HEK293 (cell line): ENCODE results near the gene HERC5.

Source experiments
- CTCF ChIP-seq: fragments of 450-650 bp; formaldehyde crosslinking; IDR thresholded peaks from 2 replicates; pipeline ENCODE4 v1.5.1; 2016; ENCODE audit warnings: missing biosample characterization, missing genetic modification characterization
- FEZF1 ChIP-seq: fragments of 450-650 bp; formaldehyde crosslinking; IDR thresholded peaks from 2 replicates; pipeline ENCODE4 v1.5.1; 2016; ENCODE audit warnings: missing biosample characterization, missing genetic modification characterization
- KLF16 ChIP-seq: fragments of 450-650 bp; formaldehyde crosslinking; IDR thresholded peaks from 2 replicates; pipeline ENCODE4 v1.5.1; 2017; ENCODE audit warnings: missing biosample characterization, missing genetic modification characterization
- MZF1 ChIP-seq: fragments of 450-650 bp; formaldehyde crosslinking; IDR thresholded peaks from 2 replicates; pipeline ENCODE4 v1.5.1; 2017; ENCODE audit warnings: missing biosample characterization, missing genetic modification characterization, borderline replicate concordance
- PBX3 ChIP-seq: sonication (generic); formaldehyde crosslinking; IDR thresholded peaks from 2 replicates; pipeline ENCODE4 v1.8.1; 2022; ENCODE audit warnings: mild to moderate bottlenecking, moderate library complexity, missing genetic modification reagents
- WT1 ChIP-seq: fragments of 450-650 bp; formaldehyde crosslinking; IDR thresholded peaks from 2 replicates; pipeline ENCODE4 v1.5.1; 2016; ENCODE audit warnings: missing biosample characterization, missing genetic modification characterization
- ZFP69B ChIP-seq: fragments of 450-650 bp; formaldehyde crosslinking; IDR thresholded peaks from 2 replicates; pipeline ENCODE4 v1.5.1; 2016; ENCODE audit warnings: missing biosample characterization, missing genetic modification characterization
- ZIC2 ChIP-seq: fragments of 450-650 bp; formaldehyde crosslinking; IDR thresholded peaks from 2 replicates; pipeline ENCODE4 v1.5.1; 2016; ENCODE audit warnings: missing biosample characterization, missing genetic modification characterization
- ZNF302 ChIP-seq: fragments of 450-650 bp; formaldehyde crosslinking; IDR thresholded peaks from 2 replicates; pipeline ENCODE4 v1.5.1; 2016; ENCODE audit warnings: missing biosample characterization, missing genetic modification characterization, low read depth
- ZNF610 ChIP-seq: fragments of 450-650 bp; formaldehyde crosslinking; IDR thresholded peaks from 2 replicates; pipeline ENCODE4 v1.5.1; 2016; ENCODE audit warnings: missing biosample characterization, missing genetic modification characterization, borderline replicate concordance

- no peak for TF ChIP-seq MZF1 (tag by site-specific recombination)
- TF ChIP-seq CTCF (tag by site-specific recombination), result no peak
- no peak for TF ChIP-seq KLF16 (tag by site-specific recombination)
- no peak for TF ChIP-seq WT1 (tag by site-specific recombination)
- no peak for TF ChIP-seq ZNF302 (tag by site-specific recombination)
- no peak for TF ChIP-seq ZNF610 (tag by site-specific recombination)
- TF ChIP-seq FEZF1 (tag by site-specific recombination), result no peak
- TF ChIP-seq PBX3 (CRISPR knock-in tag), result no peak
- no peak for TF ChIP-seq ZIC2
- no peak for TF ChIP-seq ZFP69B (tag by site-specific recombination)
These were observed 65.9 kb downstream of the HERC5 start for GRCh38 chr4:88522702-88523324.
